Neural cell (in vitro differentiated cells): ENCODE results near the gene UCP1. TPM values are rescaled to one million over a fixed set of nuclear protein-coding genes. Genes with fewer than 3 reads are reported as not detected.

Experiments used
- H2AFZ ChIP-seq: fragments of 200-600, 300-800 bp; sonication (generic), shearing (Covaris generic); 2 replicates; pipeline ENCODE4 v1.6.0; 2014; ENCODE audit warnings: low read depth, mild to moderate bottlenecking, antibody characterized with exemption, low read length, moderate library complexity
- H3F3A ChIP-seq: fragments of 200-600 bp; shearing (Covaris generic); 2 replicates; pipeline ENCODE4 v1.6.1; 2016; ENCODE audit warnings: mild to moderate bottlenecking, moderate library complexity, mixed read lengths, antibody characterized with exemption, low read length; ENCODE audit not compliant: insufficient read depth, poor library complexity, severe bottlenecking
- H3K27ac ChIP-seq: fragments of 200-600, 300-800 bp; sonication (generic), shearing (Covaris generic); 2 replicates; pipeline ENCODE4 v1.5.1; 2014; ENCODE audit warnings: mild to moderate bottlenecking, low read length, moderate library complexity
- H3K27me3 ChIP-seq: fragments of 300-800, 200-600 bp; sonication (generic), shearing (Covaris generic); 2 replicates; pipeline ENCODE4 v1.6.0; 2014; ENCODE audit warnings: mild to moderate bottlenecking, low read depth, low read length, moderate library complexity; ENCODE audit not compliant: insufficient read depth
- H3K36me3 ChIP-seq: fragments of 300-800, 200-600 bp; sonication (generic), shearing (Covaris generic); 2 replicates; pipeline ENCODE4 v1.5.1; 2014; ENCODE audit warnings: mild to moderate bottlenecking, antibody characterized with exemption, low read length, moderate library complexity; ENCODE audit not compliant: insufficient read depth
- H3K4me2 ChIP-seq: fragments of 300-800, 200-600 bp; sonication (generic), shearing (Covaris generic); 2 replicates; pipeline ENCODE4 v1.6.0; 2014; ENCODE audit warnings: mild to moderate bottlenecking, low read length
- H3K4me3 ChIP-seq: fragments of 300-800, 200-600 bp; sonication (generic), shearing (Covaris generic); 2 replicates; pipeline ENCODE4 v1.5.1; 2014; ENCODE audit warnings: mild to moderate bottlenecking, low read length, moderate library complexity
- H3K79me2 ChIP-seq: fragments of 200-600 bp; shearing (Covaris generic); replicated peaks from 2 replicates; pipeline ENCODE4 v1.6.0; 2014; ENCODE audit warnings: mild to moderate bottlenecking, low read length, moderate library complexity; ENCODE audit not compliant: insufficient read depth
- H3K9ac ChIP-seq: fragments of 300-800, 200-600 bp; sonication (generic), shearing (Covaris generic); 2 replicates; pipeline ENCODE4 v1.6.1; 2016; ENCODE audit warnings: mild to moderate bottlenecking, low read length, mixed read lengths
- H3K9me2 ChIP-seq: fragments of 200-600 bp; shearing (Covaris generic); 2 replicates; pipeline ENCODE4 v1.6.1; 2016; ENCODE audit warnings: mild to moderate bottlenecking, low read length, mixed read lengths; ENCODE audit not compliant: insufficient read depth
- H3K9me3 ChIP-seq: fragments of 200-600, 300-800 bp; sonication (generic), shearing (Covaris generic); 2 replicates; pipeline ENCODE4 v1.6.1; 2016; ENCODE audit warnings: mild to moderate bottlenecking, mixed run types, low read length, moderate library complexity, mixed read lengths
- H4K20me1 ChIP-seq: fragments of 200-600 bp; shearing (Covaris generic); 2 replicates; pipeline ENCODE4 v1.6.1; 2016; ENCODE audit warnings: mild to moderate bottlenecking, mixed run types; ENCODE audit not compliant: insufficient read depth
- EP300 ChIP-seq: fragments of 450-650 bp; conservative IDR thresholded peaks from 2 replicates; pipeline ENCODE4 v1.6.1; 2014; ENCODE audit warnings: antibody characterized with exemption, mild to moderate bottlenecking, moderate library complexity; ENCODE audit not compliant: poor library complexity, severe bottlenecking
- EZH2 ChIP-seq: fragments of 200-600, 300-800 bp; shearing (Covaris generic), sonication (generic); IDR thresholded peaks from 2 replicates; pipeline ENCODE4 v1.6.1; 2014; ENCODE audit warnings: antibody characterized with exemption, low read length, borderline replicate concordance, mild to moderate bottlenecking; ENCODE audit not compliant: insufficient read depth, poor library complexity, severe bottlenecking
- MXI1 ChIP-seq: fragments of 450-650 bp; conservative IDR thresholded peaks from 2 replicates; pipeline ENCODE4 v1.6.1; 2014; ENCODE audit warnings: antibody characterized with exemption, mild to moderate bottlenecking; ENCODE audit not compliant: poor library complexity, severe bottlenecking
- POLR2AphosphoS5 ChIP-seq: IDR thresholded peaks from 2 replicates; pipeline ENCODE4 v1.6.1; 2012
- RAD21 ChIP-seq: fragments of 450-650 bp; conservative IDR thresholded peaks from 2 replicates; pipeline ENCODE4 v1.6.1; 2014; ENCODE audit warnings: antibody characterized with exemption, mild to moderate bottlenecking, moderate library complexity
- SMC3 ChIP-seq: fragments of 450-650 bp; conservative IDR thresholded peaks from 2 replicates; pipeline ENCODE4 v1.6.1; 2014; ENCODE audit warnings: antibody characterized with exemption, mild to moderate bottlenecking, moderate library complexity; ENCODE audit not compliant: poor library complexity
- TAF1 ChIP-seq: IDR thresholded peaks from 2 replicates; pipeline ENCODE4 v1.6.1; 2012; ENCODE audit warnings: low read depth
- polyA plus RNA-seq: library from polyadenylated mRNA; depleted of rRNA; stranded (reverse); fragments of >200 nt; gene quantifications from 2 replicates; pipeline ENCODE4 v1.2.3, GENCODE V29; 2014
- TF ChIP-seq, protein P1 (sequence below): IDR thresholded peaks from 2 replicates; pipeline ENCODE4 v1.6.1; 2012; ENCODE audit warnings: borderline replicate concordance
- TF ChIP-seq, protein P2 (sequence below): fragments of 450-650 bp; IDR thresholded peaks from 2 replicates; pipeline ENCODE4 v1.5.1; 2014; ENCODE audit warnings: antibody characterized with exemption, mild to moderate bottlenecking, moderate library complexity; ENCODE audit not compliant: poor library complexity, severe bottlenecking

The UCP1 gene
- polyA plus RNA-seq, 1 donor from 2014 or later = not detected

DNA sequence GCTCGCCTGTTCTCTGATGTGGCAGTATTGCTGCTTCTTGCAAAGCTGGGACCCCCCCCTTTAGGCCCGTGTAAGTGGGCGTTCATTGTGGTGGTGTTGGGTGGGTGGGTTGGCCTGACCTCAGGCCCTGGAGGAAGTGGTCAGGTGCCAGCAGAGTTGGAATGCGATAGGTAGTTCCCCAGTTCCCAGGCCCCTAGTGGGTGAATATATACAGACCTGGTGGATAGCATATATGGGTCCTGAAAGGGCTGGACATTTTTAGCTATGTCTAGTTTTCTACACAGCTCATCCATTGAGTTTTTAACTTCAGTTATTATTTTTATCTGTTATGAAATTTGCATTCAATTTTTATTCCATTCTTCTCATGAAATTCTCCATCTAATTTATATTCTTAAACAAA lies 35.8 kb upstream of the UCP1 start:
- Histone ChIP-seq H3K27me3 (no peaks in the 10 kb centered on the region), H3K9me3 (no peaks in the 10 kb centered on the region), H2AFZ (no peak overlapping the region), H3K79me2 (no peaks in the 10 kb centered on the region), H3F3A (no peaks in the 10 kb centered on the region), H3K4me2 (no peak overlapping the region), H3K36me3 (no peaks in the 10 kb centered on the region), H3K27ac (no peak overlapping the region), H4K20me1 (no peaks in the 10 kb centered on the region), H3K9ac (no peak overlapping the region), H3K4me3 (no peak overlapping the region), H3K9me2 (no peaks in the 10 kb centered on the region)
- TF ChIP-seq MXI1 (no peak), POLR2AphosphoS5 (no peak), SMC3 (no peak), EZH2 (no peak), EP300 (no peak), RAD21 (no peak)
- TF ChIP-seq, protein P1, sequence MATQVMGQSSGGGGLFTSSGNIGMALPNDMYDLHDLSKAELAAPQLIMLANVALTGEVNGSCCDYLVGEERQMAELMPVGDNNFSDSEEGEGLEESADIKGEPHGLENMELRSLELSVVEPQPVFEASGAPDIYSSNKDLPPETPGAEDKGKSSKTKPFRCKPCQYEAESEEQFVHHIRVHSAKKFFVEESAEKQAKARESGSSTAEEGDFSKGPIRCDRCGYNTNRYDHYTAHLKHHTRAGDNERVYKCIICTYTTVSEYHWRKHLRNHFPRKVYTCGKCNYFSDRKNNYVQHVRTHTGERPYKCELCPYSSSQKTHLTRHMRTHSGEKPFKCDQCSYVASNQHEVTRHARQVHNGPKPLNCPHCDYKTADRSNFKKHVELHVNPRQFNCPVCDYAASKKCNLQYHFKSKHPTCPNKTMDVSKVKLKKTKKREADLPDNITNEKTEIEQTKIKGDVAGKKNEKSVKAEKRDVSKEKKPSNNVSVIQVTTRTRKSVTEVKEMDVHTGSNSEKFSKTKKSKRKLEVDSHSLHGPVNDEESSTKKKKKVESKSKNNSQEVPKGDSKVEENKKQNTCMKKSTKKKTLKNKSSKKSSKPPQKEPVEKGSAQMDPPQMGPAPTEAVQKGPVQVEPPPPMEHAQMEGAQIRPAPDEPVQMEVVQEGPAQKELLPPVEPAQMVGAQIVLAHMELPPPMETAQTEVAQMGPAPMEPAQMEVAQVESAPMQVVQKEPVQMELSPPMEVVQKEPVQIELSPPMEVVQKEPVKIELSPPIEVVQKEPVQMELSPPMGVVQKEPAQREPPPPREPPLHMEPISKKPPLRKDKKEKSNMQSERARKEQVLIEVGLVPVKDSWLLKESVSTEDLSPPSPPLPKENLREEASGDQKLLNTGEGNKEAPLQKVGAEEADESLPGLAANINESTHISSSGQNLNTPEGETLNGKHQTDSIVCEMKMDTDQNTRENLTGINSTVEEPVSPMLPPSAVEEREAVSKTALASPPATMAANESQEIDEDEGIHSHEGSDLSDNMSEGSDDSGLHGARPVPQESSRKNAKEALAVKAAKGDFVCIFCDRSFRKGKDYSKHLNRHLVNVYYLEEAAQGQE = no peak

DNA sequence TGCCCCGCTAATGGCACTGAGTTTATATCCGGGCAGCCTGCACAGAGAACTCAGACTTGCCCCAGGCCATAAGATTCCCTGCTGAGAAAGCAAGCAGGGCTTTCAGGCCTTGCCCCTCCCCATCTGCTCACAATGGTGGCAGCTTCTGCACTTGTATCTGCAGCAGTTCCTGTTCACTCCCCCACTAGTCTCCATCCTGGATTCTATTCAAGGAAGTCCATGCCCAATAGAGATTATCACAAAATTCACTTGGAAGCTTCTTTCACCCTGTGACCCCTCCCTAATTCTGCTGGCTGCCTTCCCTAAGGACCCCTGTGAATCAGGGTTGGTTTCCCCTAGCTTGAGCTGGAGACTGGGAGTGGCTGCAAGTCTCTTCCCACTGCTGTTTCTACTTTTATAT lies 34.5 kb upstream of the UCP1 start:
- Histone ChIP-seq H3K9me3 (no peaks in the 10 kb centered on the region), H3K36me3 (no peaks in the 10 kb centered on the region), H3K9me2 (no peaks in the 10 kb centered on the region), H3K4me2 (no peak overlapping the region), H4K20me1 (no peaks in the 10 kb centered on the region), H3K4me3 (no peak overlapping the region), H3K9ac (no peak overlapping the region), H3K27me3 (no peaks in the 10 kb centered on the region), H3F3A (no peaks in the 10 kb centered on the region), H2AFZ (no peak overlapping the region), H3K79me2 (no peaks in the 10 kb centered on the region), H3K27ac (no peak overlapping the region)
- no peak for TF ChIP-seq EP300
- TF ChIP-seq TAF1 = no peak
- TF ChIP-seq EZH2 = no peak
- TF ChIP-seq POLR2AphosphoS5 = no peak
- TF ChIP-seq RAD21 = no peak
- TF ChIP-seq MXI1 = no peak
- TF ChIP-seq, protein P1 = no peak
- TF ChIP-seq, protein P2, sequence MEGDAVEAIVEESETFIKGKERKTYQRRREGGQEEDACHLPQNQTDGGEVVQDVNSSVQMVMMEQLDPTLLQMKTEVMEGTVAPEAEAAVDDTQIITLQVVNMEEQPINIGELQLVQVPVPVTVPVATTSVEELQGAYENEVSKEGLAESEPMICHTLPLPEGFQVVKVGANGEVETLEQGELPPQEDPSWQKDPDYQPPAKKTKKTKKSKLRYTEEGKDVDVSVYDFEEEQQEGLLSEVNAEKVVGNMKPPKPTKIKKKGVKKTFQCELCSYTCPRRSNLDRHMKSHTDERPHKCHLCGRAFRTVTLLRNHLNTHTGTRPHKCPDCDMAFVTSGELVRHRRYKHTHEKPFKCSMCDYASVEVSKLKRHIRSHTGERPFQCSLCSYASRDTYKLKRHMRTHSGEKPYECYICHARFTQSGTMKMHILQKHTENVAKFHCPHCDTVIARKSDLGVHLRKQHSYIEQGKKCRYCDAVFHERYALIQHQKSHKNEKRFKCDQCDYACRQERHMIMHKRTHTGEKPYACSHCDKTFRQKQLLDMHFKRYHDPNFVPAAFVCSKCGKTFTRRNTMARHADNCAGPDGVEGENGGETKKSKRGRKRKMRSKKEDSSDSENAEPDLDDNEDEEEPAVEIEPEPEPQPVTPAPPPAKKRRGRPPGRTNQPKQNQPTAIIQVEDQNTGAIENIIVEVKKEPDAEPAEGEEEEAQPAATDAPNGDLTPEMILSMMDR = no peak
- no peak for TF ChIP-seq SMC3
